Measurements from ENCODE around the gene OPN5. TPM values are rescaled to one million over a fixed set of nuclear protein-coding genes. Genes with fewer than 3 reads are reported as not detected.

OPN5 gene
- polyA plus RNA-seq, 1 of the 3 experiments (the other 2 are of a cell fraction): not detected

DNA sequence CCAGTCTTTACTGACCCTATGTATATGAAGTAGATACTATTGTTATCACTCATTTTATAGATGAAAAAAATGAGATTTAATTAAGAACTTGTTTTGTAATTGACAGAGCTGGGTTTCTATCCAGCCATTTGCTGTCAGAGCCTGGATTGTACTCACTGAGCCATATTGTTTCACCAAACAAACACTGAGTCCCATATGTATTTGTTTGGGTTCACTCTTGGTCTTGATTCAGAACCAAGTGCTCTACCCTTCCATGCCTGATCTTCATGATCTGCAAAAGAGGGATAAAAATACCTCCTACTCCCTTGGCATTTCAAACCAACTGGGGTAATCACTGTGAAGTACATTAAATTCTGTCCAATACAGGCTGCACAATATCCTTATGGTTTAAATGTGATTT, 52.4 kb downstream of the OPN5 start:
- Histone ChIP-seq H3K27ac (ENCODE audit: low read depth in 2 of 2, low read length in 1 of 2) (no peak overlapping the region), H4K20me1 (ENCODE audit: insufficient read depth) (no peaks in the 10 kb centered on the region), H2AFZ (ENCODE audit: low read depth) (no peak overlapping the region), H3K9me2 (no peaks in the 10 kb centered on the region), H3K4me3 (ENCODE audit: low read depth in 2 of 2, low read length in 1 of 2) (no peak overlapping the region), H3K9ac (no peak overlapping the region), H3K27me3 (ENCODE audit: insufficient read depth) (peaks cover 5% of the 10 kb centered on the region; the same call in 1 of the 2 replicates), H3K4me2 (no peak overlapping the region), H3K4me1 (ENCODE audit: control insufficient read depth in 1 of 2, insufficient read depth in 2 of 2, low read depth in 1 of 2, low read length in 1 of 2) (no peaks in the 10 kb centered on the region), H3K79me2 (ENCODE audit: insufficient read depth) (no peaks in the 10 kb centered on the region), H3K36me3 (replicated peaks in 1 of 2; ENCODE audit: control insufficient read depth in 1 of 2, insufficient read depth in 2 of 2, low read length in 1 of 2) (no peaks in the 10 kb centered on the region), H3F3A (replicated peaks; ENCODE audit: insufficient read depth) (no peaks in the 10 kb centered on the region), H3K9me3 (no peaks in the 10 kb centered on the region)
- no peak for TF ChIP-seq FOSL2 (IDR thresholded peaks at IDR 0.05; ENCODE audit: borderline replicate concordance, low read depth)
- TF ChIP-seq, protein P1, sequence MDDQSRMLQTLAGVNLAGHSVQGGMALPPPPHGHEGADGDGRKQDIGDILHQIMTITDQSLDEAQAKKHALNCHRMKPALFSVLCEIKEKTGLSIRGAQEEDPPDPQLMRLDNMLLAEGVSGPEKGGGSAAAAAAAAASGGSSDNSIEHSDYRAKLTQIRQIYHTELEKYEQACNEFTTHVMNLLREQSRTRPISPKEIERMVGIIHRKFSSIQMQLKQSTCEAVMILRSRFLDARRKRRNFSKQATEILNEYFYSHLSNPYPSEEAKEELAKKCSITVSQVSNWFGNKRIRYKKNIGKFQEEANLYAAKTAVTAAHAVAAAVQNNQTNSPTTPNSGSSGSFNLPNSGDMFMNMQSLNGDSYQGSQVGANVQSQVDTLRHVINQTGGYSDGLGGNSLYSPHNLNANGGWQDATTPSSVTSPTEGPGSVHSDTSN (IDR thresholded peaks at IDR 0.05): no peak
- no peak for TF ChIP-seq CTCF (IDR thresholded peaks at IDR 0.05)
- TF ChIP-seq MXI1 (IDR thresholded peaks at IDR 0.05; ENCODE audit: low read depth, low read length): no peak
- TF ChIP-seq EP300 (IDR thresholded peaks at IDR 0.05; ENCODE audit: borderline replicate concordance in 1 of 2, low read depth in 1 of 2, low read length in 1 of 2): no peak
- TF ChIP-seq GABPA (IDR thresholded peaks at IDR 0.05; ENCODE audit: low read depth): no peak
- TF ChIP-seq EZH2phosphoT487 (IDR thresholded peaks at IDR 0.05; ENCODE audit: borderline replicate concordance, low read depth): no peak
- TF ChIP-seq NFIC (IDR thresholded peaks at IDR 0.05; ENCODE audit: borderline replicate concordance): no peak
- no peak for TF ChIP-seq NRF1 (IDR thresholded peaks at IDR 0.05; ENCODE audit: low read depth, low read length)
- no peak for TF ChIP-seq YY1 (IDR thresholded peaks at IDR 0.05; ENCODE audit: low read depth)
- no peak for TF ChIP-seq FOXM1 (IDR thresholded peaks at IDR 0.05; ENCODE audit: low read depth)
- TF ChIP-seq MEF2A (IDR thresholded peaks at IDR 0.05; ENCODE audit: borderline replicate concordance, low read depth): no peak
- no peak for TF ChIP-seq USF2 (IDR thresholded peaks at IDR 0.05; ENCODE audit: borderline replicate concordance, low read depth, low read length)
- TF ChIP-seq RCOR1 (IDR thresholded peaks at IDR 0.05; ENCODE audit: low read length): no peak
- TF ChIP-seq JUND (IDR thresholded peaks at IDR 0.05): no peak
- POLR2A ChIA-PET: no interaction called here
- CTCF ChIA-PET: no interaction called here
- DNase-seq: no peak

DNA sequence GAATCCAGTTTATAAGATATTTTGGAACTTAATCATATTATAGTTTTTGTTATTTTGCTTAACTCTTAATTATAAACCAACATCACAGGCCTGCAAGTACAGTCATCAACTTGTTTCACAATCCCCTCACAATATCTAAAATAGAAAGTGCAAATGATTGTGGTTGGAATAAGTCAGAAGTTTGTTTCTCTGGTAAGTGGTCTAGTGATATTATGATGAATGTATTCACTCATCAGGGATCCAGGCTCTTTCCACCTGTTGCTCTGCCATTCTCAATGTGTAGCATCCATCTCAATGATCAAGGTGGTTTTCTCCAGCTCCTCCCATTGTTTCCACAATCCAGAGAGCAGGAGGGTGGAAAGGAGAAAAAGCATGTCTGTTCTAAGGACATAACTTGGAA, 54.2 kb downstream of the OPN5 start:
- peaks cover 5% of the 10 kb centered on the region; the same call in 1 of the 2 replicates for H3K27me3 ChIP-seq (ENCODE audit: insufficient read depth)
- H2AFZ ChIP-seq (ENCODE audit: low read depth): no peak overlapping the region
- H3K36me3 ChIP-seq (replicated peaks in 1 of 2; ENCODE audit: control insufficient read depth in 1 of 2, insufficient read depth in 2 of 2, low read length in 1 of 2): no peaks in the 10 kb centered on the region
- H3F3A ChIP-seq (replicated peaks; ENCODE audit: insufficient read depth): no peaks in the 10 kb centered on the region
- H4K20me1 ChIP-seq (ENCODE audit: insufficient read depth): no peaks in the 10 kb centered on the region
- ChIA-PET CTCF (no interaction called here), POLR2A (no interaction called here)
- H3K4me1 ChIP-seq (ENCODE audit: control insufficient read depth in 1 of 2, insufficient read depth in 2 of 2, low read depth in 1 of 2, low read length in 1 of 2): no peaks in the 10 kb centered on the region
- no peak overlapping the region for H3K4me2 ChIP-seq
- TF ChIP-seq IRF3 (IDR thresholded peaks at IDR 0.05; ENCODE audit: low read depth, low read length): no peak
- TF ChIP-seq MEF2A (IDR thresholded peaks at IDR 0.05; ENCODE audit: borderline replicate concordance, low read depth): no peak
- no peak for TF ChIP-seq EZH2phosphoT487 (IDR thresholded peaks at IDR 0.05; ENCODE audit: borderline replicate concordance, low read depth)
- TF ChIP-seq FOXJ3 (CRISPR knock-in tag; IDR thresholded peaks at IDR 0.05): no peak
- TF ChIP-seq TEAD4 (IDR thresholded peaks at IDR 0.05; ENCODE audit: borderline replicate concordance, insufficient read depth): no peak
- no peak for TF ChIP-seq ELF1 (IDR thresholded peaks at IDR 0.05)
- no peak for TF ChIP-seq RCOR1 (IDR thresholded peaks at IDR 0.05; ENCODE audit: low read length)
- TF ChIP-seq FOXM1 (IDR thresholded peaks at IDR 0.05; ENCODE audit: low read depth): no peak
- no peak for TF ChIP-seq TCF12 (IDR thresholded peaks at IDR 0.05)
- no peak for TF ChIP-seq CHD2 (IDR thresholded peaks at IDR 0.05; ENCODE audit: low read length, partially characterized antibody)
- H3K9ac ChIP-seq: no peak overlapping the region
- no peaks in the 10 kb centered on the region for H3K9me3 ChIP-seq
- DNase-seq: no peak
- H3K27ac ChIP-seq (ENCODE audit: low read depth in 2 of 2, low read length in 1 of 2): no peak overlapping the region
- H3K4me3 ChIP-seq (ENCODE audit: low read depth in 2 of 2, low read length in 1 of 2): no peak overlapping the region
- no peaks in the 10 kb centered on the region for H3K9me2 ChIP-seq
- H3K79me2 ChIP-seq (ENCODE audit: insufficient read depth): no peaks in the 10 kb centered on the region

All from SK-N-SH (cell line).